Measurements from ENCODE around the gene SMCHD1.

The SMCHD1 gene

DNA sequence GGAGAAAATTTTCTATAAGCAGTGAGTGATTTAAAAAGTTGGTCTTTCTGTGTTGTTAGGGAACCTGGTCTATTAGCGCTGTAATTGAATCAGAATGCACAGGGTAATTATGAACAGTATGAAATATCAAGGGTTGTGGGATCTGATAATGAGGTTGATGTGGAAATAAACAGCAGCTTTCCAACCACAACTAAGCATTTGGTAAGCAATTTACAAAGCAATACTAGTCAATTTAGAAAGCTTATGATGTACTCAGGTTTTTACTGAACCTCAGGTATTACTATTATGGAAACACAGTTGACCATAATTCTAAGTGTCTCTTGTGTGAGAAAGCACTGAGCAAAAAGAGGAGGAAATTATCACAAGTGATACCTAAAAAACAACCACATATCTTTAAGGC is 11.0 kb upstream of the SMCHD1 start:
- no peak for TF ChIP-seq CTCF (conservative IDR thresholded peaks at IDR 0.05)
- TF ChIP-seq ZFX (IDR thresholded peaks at IDR 0.05), result no peak
- H3K27ac ChIP-seq, result no peak overlapping the region

- no peak for TF ChIP-seq CTCF (conservative IDR thresholded peaks at IDR 0.05)
- no peak for TF ChIP-seq ZFX (IDR thresholded peaks at IDR 0.05)
Observed at GRCh38 chr18:2651981-2652380, 3.5 kb upstream of the SMCHD1 start.

GRCh38 chr18:2653467-2653866 is 2.1 kb upstream of the SMCHD1 start:
- no peak overlapping the region for H3K27ac ChIP-seq
- TF ChIP-seq ZFX (IDR thresholded peaks at IDR 0.05) (no peak), CTCF (conservative IDR thresholded peaks at IDR 0.05) (no peak)

More at GRCh38 chr18:2651981-2652380, 3.5 kb upstream of the SMCHD1 start:
- H3K27ac ChIP-seq, result no peak overlapping the region

- H3K27ac ChIP-seq, result peak overlapping the region; percentile 98
Observed at GRCh38 chr18:2654169-2654927, 1.2 kb upstream of the SMCHD1 start.

GRCh38 chr18:2654928-2655177 is 673 bp upstream of the SMCHD1 start:
- peak overlapping the region; percentile 98 for H3K27ac ChIP-seq
- no peak for TF ChIP-seq CTCF (conservative IDR thresholded peaks at IDR 0.05)
- no peak for TF ChIP-seq ZFX (IDR thresholded peaks at IDR 0.05)

More at GRCh38 chr18:2654169-2654927, 1.2 kb upstream of the SMCHD1 start:
- TF ChIP-seq CTCF (conservative IDR thresholded peaks at IDR 0.05) (no peak), ZFX (IDR thresholded peaks at IDR 0.05) (no peak)

- no peak; the same call in 1 of the 2 replicates for TF ChIP-seq CTCF (conservative IDR thresholded peaks at IDR 0.05)
- TF ChIP-seq ZFX (IDR thresholded peaks at IDR 0.05), result peak; percentile 92
Observed at GRCh38 chr18:2655954-2656236, 369 bp downstream of the SMCHD1 start.

DNA sequence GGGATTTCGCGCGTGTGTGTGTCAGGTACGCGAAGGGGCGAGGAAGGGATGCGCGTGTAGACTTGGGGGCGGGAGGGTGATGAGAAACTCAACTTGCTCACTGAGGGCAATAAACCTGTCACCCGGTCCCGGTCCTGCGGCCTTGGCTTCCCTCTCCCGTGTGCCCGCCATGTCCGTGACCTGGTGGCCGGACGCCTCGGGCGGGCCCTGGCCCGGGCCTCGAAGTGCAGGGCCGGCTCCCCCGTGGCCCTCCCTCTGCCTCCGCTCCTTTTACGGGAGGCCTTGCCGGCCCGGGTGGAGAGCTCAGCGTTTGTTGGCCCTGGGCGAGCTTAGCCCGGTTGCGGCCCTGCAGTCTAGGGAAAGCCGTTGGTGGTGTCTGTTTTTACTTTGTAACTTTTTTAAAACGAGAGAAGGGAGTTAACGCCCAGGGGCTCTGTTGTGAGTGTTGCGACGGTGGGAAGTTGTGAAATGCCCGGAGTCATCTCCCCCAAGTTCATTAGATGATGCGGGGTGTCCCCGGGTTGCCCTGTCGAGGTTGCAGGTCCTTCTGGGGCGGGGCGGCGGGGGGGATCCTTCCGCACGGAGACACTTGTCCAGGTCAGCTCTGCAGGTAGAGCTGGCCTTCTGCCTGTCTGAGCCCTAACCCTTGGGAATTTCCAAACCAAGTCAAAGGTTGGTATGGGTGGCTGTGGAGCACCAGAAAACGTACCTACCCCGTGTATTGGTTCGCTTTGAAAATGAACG is 883 bp downstream of the SMCHD1 start:
- H3K27ac ChIP-seq, result peak overlapping the region; percentile 98
- TF ChIP-seq CTCF (conservative IDR thresholded peaks at IDR 0.05) (no peak), ZFX (IDR thresholded peaks at IDR 0.05) (peak; percentile 87)

More at GRCh38 chr18:2655954-2656236, 369 bp downstream of the SMCHD1 start:
- H3K27ac ChIP-seq, result peak overlapping the region; percentile 98

Data from C4-2B (cell line).